Nephron progenitor cell (in vitro differentiated cells): Measurements from ENCODE around the gene PKD1L1.
"Not testable (repeated sequence)": the region's sequence is repeated elsewhere in the genome, so short reads cannot be mapped to it uniquely, and the experiment has no call there.

ENCODE experiments used
- DNase-seq: peaks from one replicate; pipeline ENCODE4 v3.0.0; 2021
- H3K27ac Mint-ChIP-seq: 2 replicates; pipeline ENCODE4 v1.8.0; 2021; ENCODE audit warnings: mild to moderate bottlenecking, moderate library complexity, mixed read lengths
- H3K27me3 Mint-ChIP-seq: 2 replicates; pipeline ENCODE4 v1.8.0; 2021; ENCODE audit warnings: mild to moderate bottlenecking, low read depth, mixed read lengths; ENCODE audit not compliant: poor library complexity
- H3K36me3 Mint-ChIP-seq: 2 replicates; pipeline ENCODE4 v1.8.0; 2021; ENCODE audit warnings: low read depth, mixed read lengths
- H3K4me1 Mint-ChIP-seq: 2 replicates; pipeline ENCODE4 v1.8.0; 2021; ENCODE audit warnings: mixed read lengths
- H3K4me3 Mint-ChIP-seq: 2 replicates; pipeline ENCODE4 v1.8.0; 2021; ENCODE audit warnings: mild to moderate bottlenecking, moderate library complexity, mixed read lengths
- H3K9me3 Mint-ChIP-seq: 2 replicates; pipeline ENCODE4 v1.8.0; 2021; ENCODE audit warnings: mild to moderate bottlenecking, moderate library complexity, mixed read lengths
- TF ChIP-seq, protein P1 (sequence below): fragments of 200-600 bp; sonication (generic); IDR thresholded peaks from 2 replicates; pipeline ENCODE4 v1.5.0; 2021; ENCODE audit warnings: antibody characterized with exemption

Gene PKD1L1

DNA sequence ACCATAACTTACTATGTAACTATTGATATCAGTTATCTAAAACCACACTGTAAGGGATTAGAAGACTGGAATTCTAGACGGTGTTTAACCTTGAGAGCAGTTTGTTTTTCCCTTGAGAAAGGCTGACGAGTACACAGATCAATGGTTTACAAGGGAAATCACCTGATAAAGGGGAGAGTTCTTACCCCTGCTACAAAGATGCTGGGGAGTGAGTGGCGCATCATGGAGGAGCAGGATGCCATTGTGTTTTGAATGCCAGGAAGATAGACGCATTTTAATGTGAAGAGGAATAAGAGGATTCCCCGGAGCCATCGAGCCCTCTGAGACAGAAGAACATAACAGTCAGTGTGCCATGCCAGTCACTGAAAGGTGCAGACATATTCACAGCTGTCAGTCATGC lies 145.2 kb downstream of the PKD1L1 start:
- Mint-ChIP-seq H3K27me3 (peaks cover 5% of the 10 kb centered on the region), H3K27ac (no peak overlapping the region), H3K9me3 (no peaks in the 10 kb centered on the region), H3K36me3 (no peaks in the 10 kb centered on the region), H3K4me3 (no peak overlapping the region), H3K4me1 (peaks cover 44% of the 10 kb centered on the region)
- TF ChIP-seq, protein P1, sequence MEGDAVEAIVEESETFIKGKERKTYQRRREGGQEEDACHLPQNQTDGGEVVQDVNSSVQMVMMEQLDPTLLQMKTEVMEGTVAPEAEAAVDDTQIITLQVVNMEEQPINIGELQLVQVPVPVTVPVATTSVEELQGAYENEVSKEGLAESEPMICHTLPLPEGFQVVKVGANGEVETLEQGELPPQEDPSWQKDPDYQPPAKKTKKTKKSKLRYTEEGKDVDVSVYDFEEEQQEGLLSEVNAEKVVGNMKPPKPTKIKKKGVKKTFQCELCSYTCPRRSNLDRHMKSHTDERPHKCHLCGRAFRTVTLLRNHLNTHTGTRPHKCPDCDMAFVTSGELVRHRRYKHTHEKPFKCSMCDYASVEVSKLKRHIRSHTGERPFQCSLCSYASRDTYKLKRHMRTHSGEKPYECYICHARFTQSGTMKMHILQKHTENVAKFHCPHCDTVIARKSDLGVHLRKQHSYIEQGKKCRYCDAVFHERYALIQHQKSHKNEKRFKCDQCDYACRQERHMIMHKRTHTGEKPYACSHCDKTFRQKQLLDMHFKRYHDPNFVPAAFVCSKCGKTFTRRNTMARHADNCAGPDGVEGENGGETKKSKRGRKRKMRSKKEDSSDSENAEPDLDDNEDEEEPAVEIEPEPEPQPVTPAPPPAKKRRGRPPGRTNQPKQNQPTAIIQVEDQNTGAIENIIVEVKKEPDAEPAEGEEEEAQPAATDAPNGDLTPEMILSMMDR: no peak
- no peak for DNase-seq

DNA sequence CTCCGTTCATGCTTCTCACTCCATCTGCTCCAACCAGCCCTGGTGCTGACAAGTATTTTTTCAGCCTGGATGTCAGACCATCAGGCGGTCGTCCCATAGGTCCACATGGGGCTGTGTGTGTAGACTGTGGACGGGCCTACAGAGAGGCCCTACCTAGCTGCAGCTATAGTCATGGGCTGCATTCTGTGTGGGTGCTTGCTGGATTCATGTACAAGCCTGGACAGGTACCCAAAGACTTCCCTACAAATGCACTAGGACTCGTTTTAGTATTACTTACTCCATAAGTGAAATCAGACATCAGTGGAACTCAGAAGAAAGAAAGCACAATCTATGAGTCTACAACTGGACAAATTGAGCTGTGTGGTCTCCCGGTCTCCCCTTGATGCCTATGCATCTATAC lies 146.8 kb downstream of the PKD1L1 start:
- DNase-seq: no peak
- peaks cover 4% of the 10 kb centered on the region for H3K9me3 Mint-ChIP-seq
- H3K36me3 Mint-ChIP-seq: no peaks in the 10 kb centered on the region
- TF ChIP-seq, protein P1: no peak
- no peak overlapping the region for H3K4me3 Mint-ChIP-seq
- H3K4me1 Mint-ChIP-seq: peaks cover 36% of the 10 kb centered on the region
- peak overlapping the region; percentile 64 for H3K27ac Mint-ChIP-seq
- peaks cover 5% of the 10 kb centered on the region for H3K27me3 Mint-ChIP-seq

DNA sequence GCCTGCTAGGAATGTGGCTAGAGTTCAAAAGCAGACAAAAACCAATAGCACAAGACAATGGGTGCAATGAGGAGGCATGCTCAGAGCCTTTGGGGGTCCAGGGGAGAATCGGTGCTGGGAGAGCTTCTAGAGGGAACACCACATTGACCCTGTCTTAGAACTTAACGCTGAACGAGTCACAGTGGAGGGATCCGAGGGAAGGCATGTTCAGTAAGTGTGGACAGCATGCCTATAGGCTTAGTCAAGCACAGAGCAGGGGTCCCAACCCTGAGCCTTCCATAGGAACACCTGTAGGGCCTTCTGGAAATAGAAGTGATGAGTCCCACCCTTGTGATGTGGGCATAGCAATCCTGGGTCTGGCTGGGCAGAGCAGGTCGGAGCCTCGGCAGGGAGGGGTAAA lies 148.7 kb downstream of the PKD1L1 start:
- no peak for DNase-seq
- Mint-ChIP-seq H3K4me1 (peaks cover 31% of the 10 kb centered on the region), H3K27ac (no peak overlapping the region), H3K27me3 (peaks cover 5% of the 10 kb centered on the region), H3K36me3 (no peaks in the 10 kb centered on the region), H3K9me3 (peaks cover 16% of the 10 kb centered on the region), H3K4me3 (no peak overlapping the region)
- TF ChIP-seq, protein P1: no peak

DNA sequence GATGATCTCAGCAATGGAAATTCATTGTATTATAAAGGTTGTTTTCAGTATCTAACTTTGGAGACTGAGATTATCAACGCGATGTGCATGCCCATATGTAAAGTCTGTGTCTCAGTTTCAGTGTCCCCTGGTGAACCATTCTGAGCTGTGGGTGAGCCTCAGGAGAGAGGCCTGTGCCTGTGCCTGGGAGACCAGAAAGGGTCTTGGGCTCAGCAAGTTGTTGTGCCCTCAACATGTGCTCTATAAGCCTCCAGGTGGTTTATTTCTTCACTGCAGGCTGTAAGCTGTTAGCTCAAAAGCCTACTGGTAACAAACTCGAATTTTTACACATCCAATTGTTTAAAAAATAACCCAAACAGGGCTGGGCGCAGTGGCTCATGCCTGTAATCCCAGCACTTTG lies 151.9 kb downstream of the PKD1L1 start:
- H3K9me3 Mint-ChIP-seq: peaks cover 26% of the 10 kb centered on the region

DNA sequence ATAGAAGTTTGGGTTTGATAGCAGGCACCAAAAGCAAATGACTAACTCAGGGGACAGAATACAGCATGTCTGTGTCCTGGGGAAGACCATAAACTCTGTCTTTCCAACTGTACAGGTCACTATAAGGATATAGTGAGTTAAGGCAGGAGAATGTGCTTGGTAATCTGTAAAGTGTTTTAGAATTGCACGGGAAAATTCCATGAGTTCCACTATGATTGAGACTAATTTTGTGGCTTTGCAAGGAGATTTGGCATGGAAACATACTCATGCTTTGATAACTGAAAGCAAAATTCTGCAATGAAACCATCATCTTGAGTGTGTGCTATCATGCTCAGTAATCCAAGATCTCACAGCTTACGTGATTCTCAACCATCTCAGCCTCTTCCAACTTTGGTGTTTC lies 152.6 kb downstream of the PKD1L1 start:
- Mint-ChIP-seq H3K9me3 (peaks cover 29% of the 10 kb centered on the region), H3K4me3 (no peak overlapping the region), H3K4me1 (peaks cover 12% of the 10 kb centered on the region), H3K27me3 (peaks cover 6% of the 10 kb centered on the region), H3K27ac (no peak overlapping the region), H3K36me3 (no peaks in the 10 kb centered on the region)
- DNase-seq: no peak
- TF ChIP-seq, protein P1: no peak

More for the DNA sequence above, 151.9 kb downstream of the PKD1L1 start:
- Mint-ChIP-seq H3K36me3 (no peaks in the 10 kb centered on the region), H3K27me3 (peaks cover 10% of the 10 kb centered on the region), H3K4me1 (peaks cover 19% of the 10 kb centered on the region), H3K4me3 (no peak overlapping the region), H3K27ac (no peak overlapping the region)
- DNase-seq: no peak
- TF ChIP-seq, protein P1: no peak

DNA sequence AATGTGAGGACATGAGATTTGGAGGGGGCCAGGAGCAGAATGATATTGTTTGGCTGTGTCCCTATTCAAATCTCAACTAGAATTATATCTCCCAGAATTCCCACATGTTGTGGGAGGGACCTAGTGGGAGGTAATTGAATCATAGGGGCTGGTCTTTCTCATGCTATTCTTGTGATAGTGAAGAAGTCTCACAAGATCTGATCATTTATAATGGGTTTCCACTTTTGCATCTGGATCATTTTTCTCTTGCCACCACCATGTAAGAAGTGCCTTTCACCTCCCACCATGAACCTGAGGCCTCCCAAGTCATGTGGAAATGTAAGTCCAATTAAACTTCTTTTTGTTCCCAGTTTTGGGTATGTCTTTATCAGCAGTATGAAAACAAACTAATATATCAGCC lies 153.1 kb downstream of the PKD1L1 start:
- H3K27ac Mint-ChIP-seq, H3K4me1 Mint-ChIP-seq, H3K36me3 Mint-ChIP-seq, DNase-seq, H3K4me3 Mint-ChIP-seq, H3K27me3 Mint-ChIP-seq: not testable (repeated sequence)
- H3K9me3 Mint-ChIP-seq: peaks cover 29% of the 10 kb centered on the region
